PC-9 (cell line): ENCODE measurements around the gene PDE10A.

ENCODE experiments used
- CTCF ChIP-seq: fragments of 200-600 bp; sonication (generic); conservative IDR thresholded peaks from 2 replicates; pipeline ENCODE4 v1.6.1; 2017; ENCODE audit warnings: mixed run types, antibody characterized with exemption, mild to moderate bottlenecking, moderate library complexity
- EZH2 ChIP-seq: fragments of 200-600 bp; sonication (generic); IDR thresholded peaks from 2 replicates; pipeline ENCODE4 v1.8.0; 2017; ENCODE audit warnings: antibody characterized with exemption, low read depth

DNA sequence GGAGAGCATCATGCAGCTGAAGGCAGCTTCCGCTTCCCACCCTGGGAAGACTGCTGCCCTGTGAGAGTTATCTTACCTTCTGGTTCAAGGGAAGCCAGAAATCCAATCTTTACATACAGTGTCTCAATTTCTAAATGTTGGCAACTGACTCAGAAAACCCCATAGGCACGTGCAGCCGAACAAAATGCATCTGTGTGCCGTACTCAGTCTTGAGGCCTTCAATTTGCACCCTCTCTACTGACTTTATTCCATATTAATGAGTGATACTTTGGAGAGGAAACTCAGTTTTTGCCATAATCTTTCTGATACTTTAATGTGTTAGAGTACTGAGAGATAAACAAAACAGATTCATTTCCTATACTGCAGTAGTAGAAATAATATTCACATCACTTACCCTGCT, 181.1 kb downstream of the PDE10A start:
- no peak for TF ChIP-seq CTCF
- no peak for TF ChIP-seq EZH2
